Prostate gland (tissue), 2 donors: ENCODE measurements around the gene ZNF664.

Experiments used
- CTCF ChIP-seq, 4 experiments: fragments of 200-600 bp in 2 of 4; fragments of 450-650 bp in 2 of 4; sonication (generic) in 2 of 4; IDR thresholded peaks; 1 replicate in 3 of 4; 2 replicates in 1 of 4; pipeline ENCODE4 v1.5.1; 2016 to 2019; ENCODE audit warnings: antibody characterized with exemption in 4 of 4, mild to moderate bottlenecking in 2 of 4, moderate library complexity in 2 of 4
- POLR2A ChIP-seq: fragments of 450-650 bp; IDR thresholded peaks from one replicate; pipeline ENCODE4 v1.6.1; 2016; ENCODE audit warnings: antibody characterized with exemption, mild to moderate bottlenecking

- TF ChIP-seq POLR2A (no peak), CTCF (IDR thresholded peaks at IDR 0.05) (no peak)
Observed at GRCh38 chr12:123941000-123941399, 32.0 kb upstream of the ZNF664 start.
